GM10847 (cell line): ENCODE results near the gene CHMP3.

Experiments
- POLR2A ChIP-seq: IDR thresholded peaks from 2 replicates; pipeline ENCODE4 v1.6.1; 2011; ENCODE audit not compliant: insufficient read length; ENCODE audit errors: extremely low read depth

CHMP3 gene

GRCh38 chr2:86513948-86514660 is 49.1 kb downstream of the CHMP3 start:
- no peak for TF ChIP-seq POLR2A

GRCh38 chr2:86512892-86513291 is 50.4 kb downstream of the CHMP3 start:
- TF ChIP-seq POLR2A, result no peak

GRCh38 chr2:86512034-86512433 is 51.2 kb downstream of the CHMP3 start:
- no peak for TF ChIP-seq POLR2A

- no peak for TF ChIP-seq POLR2A
These were observed 52.8 kb downstream of the CHMP3 start for GRCh38 chr2:86510436-86510933.

- no peak for TF ChIP-seq POLR2A
These were observed 55.6 kb downstream of the CHMP3 start for GRCh38 chr2:86507600-86507999.

GRCh38 chr2:86500325-86501083 is 62.7 kb downstream of the CHMP3 start:
- no peak for TF ChIP-seq POLR2A

GRCh38 chr2:86499326-86499725 is 63.9 kb downstream of the CHMP3 start:
- no peak for TF ChIP-seq POLR2A

GRCh38 chr2:86498468-86499260 is 64.6 kb downstream of the CHMP3 start:
- TF ChIP-seq POLR2A, result no peak

GRCh38 chr2:86492048-86492453 is 71.2 kb downstream of the CHMP3 start:
- no peak for TF ChIP-seq POLR2A

- TF ChIP-seq POLR2A, result no peak
These were observed 72.2 kb downstream of the CHMP3 start for GRCh38 chr2:86491088-86491487.

- no peak for TF ChIP-seq POLR2A
These were observed 73.0 kb downstream of the CHMP3 start for GRCh38 chr2:86490245-86490644.

GRCh38 chr2:86489542-86489941 is 73.7 kb downstream of the CHMP3 start:
- TF ChIP-seq POLR2A, result no peak

- no peak for TF ChIP-seq POLR2A
These were observed 74.5 kb downstream of the CHMP3 start for GRCh38 chr2:86488561-86489250.

GRCh38 chr2:86487062-86487461 is 76.2 kb downstream of the CHMP3 start:
- TF ChIP-seq POLR2A, result no peak

GRCh38 chr2:86485802-86486201 is 77.4 kb downstream of the CHMP3 start:
- TF ChIP-seq POLR2A, result no peak

- TF ChIP-seq POLR2A, result no peak
These were observed 78.1 kb downstream of the CHMP3 start for GRCh38 chr2:86485103-86485502.

- TF ChIP-seq POLR2A, result no peak
These were observed 78.9 kb downstream of the CHMP3 start for GRCh38 chr2:86484385-86484784.
